ENCODE data around the gene ADARB1.

GRCh38 chr21:45114072-45114471, 39.7 kb downstream of the ADARB1 start:
- TF ChIP-seq EZH2 (IDR thresholded peaks at IDR 0.05; ENCODE audit: low read length) (no peak), CTCF (optimal IDR thresholded peaks at IDR 0.05 in 1 of 3, IDR thresholded peaks at IDR 0.05 in 1 of 3, conservative IDR thresholded peaks at IDR 0.05 in 1 of 3; ENCODE audit: extremely low read depth in 1 of 3, insufficient read depth in 2 of 3, low read length in 3 of 3) (no peak)
